Aorta (tissue), 5 donors: ENCODE results near the gene ACO1. TPM values are rescaled to one million over a fixed set of nuclear protein-coding genes. Genes with fewer than 3 reads are reported as not detected.

Source experiments
- ATAC-seq: fragments of 200-7000 bp; cut with Tn5 transposase; one replicate; pipeline ENCODE4 v1.9.1; 2022; ENCODE audit warnings: moderate library complexity; ENCODE audit not compliant: low FRiP score
- DNase-seq, 2 donors: peaks; one replicate each; pipeline ENCODE4 v3.0.0-alpha.2; 2020
- H3K27ac ChIP-seq, 2 donors: one replicate each; pipeline ENCODE4 v1.5.1; 2013; ENCODE audit warnings: low read length in 2 of 2, mild to moderate bottlenecking in 2 of 2, moderate library complexity in 2 of 2, control low read depth in 1 of 2, inconsistent platforms in 1 of 2, low read depth in 1 of 2
- H3K27me3 ChIP-seq, 2 donors: one replicate each; pipeline ENCODE4 v1.6.1; 2013; ENCODE audit warnings: control low read depth in 1 of 2, low read length in 1 of 2, mild to moderate bottlenecking in 1 of 2, moderate library complexity in 1 of 2; ENCODE audit not compliant: insufficient read depth in 2 of 2, control insufficient read depth in 1 of 2
- H3K36me3 ChIP-seq, 2 donors: one replicate each; pipeline ENCODE4 v1.6.1; 2013; ENCODE audit warnings: control low read depth in 1 of 2, low read length in 1 of 2, mild to moderate bottlenecking in 1 of 2; ENCODE audit not compliant: insufficient read depth in 2 of 2, control insufficient read depth in 1 of 2
- H3K4me1 ChIP-seq, 2 donors: one replicate each; pipeline ENCODE4 v1.6.1; 2013; ENCODE audit warnings: low read length in 2 of 2, control low read depth in 1 of 2, mild to moderate bottlenecking in 1 of 2, moderate library complexity in 1 of 2; ENCODE audit not compliant: insufficient read depth in 2 of 2, control insufficient read depth in 1 of 2
- H3K4me3 ChIP-seq, 2 donors: one replicate each; pipeline ENCODE4 v1.5.1; 2013; ENCODE audit warnings: low read length in 2 of 2, control low read depth in 1 of 2, mild to moderate bottlenecking in 1 of 2
- H3K9me3 ChIP-seq: one replicate; pipeline ENCODE4 v1.6.1; 2013; ENCODE audit warnings: mild to moderate bottlenecking, low read length; ENCODE audit not compliant: control insufficient read depth
- WGBS, 2 donors: extraction: QIAGEN DNeasy Blood & Tissue Kit; methylation state at CpG; one replicate each; pipeline ENCODE4 v1.1.7; 2013; 5-methylcytosine and 5-hydroxymethylcytosine counted together
- intact Hi-C, 2 donors: fragments of 100-400 bp; cut with DNase I; formaldehyde crosslinking; loops; one replicate each; pipeline versions ENCODE4 v1.14.2 to v1.15.0; 2022
- polyA plus RNA-seq, 2 donors: library from polyadenylated mRNA; stranded (reverse); fragments of 200-250 nt; gene quantifications; one replicate each; pipeline ENCODE4 v1.2.3, GENCODE V29; 2013
- total RNA-seq, 2 donors: library from RNA; stranded (reverse); fragmentation: NEBNext Ultra II Directional; extraction: Animal tissue kit (Norgen Biotek cat#: 25700); gene quantifications; one replicate each; pipeline ENCODE4 v1.2.1, GENCODE V29; 2021
- donor health status: healthy with polysubstance abuse.
- donor health status: Bipolar disorder and iron deficiency.
- donor health status: DM: no; HTN: no; CAD: no.
- donor health status: DM: no; HTN: no; CAD: no.
- donor health status: DM: yes; HTN: yes; CAD: no.

ACO1 gene
- total and polyA plus RNA-seq, 4 donors, result 11.0 to 30.5 (median 23.5) TPM

- Histone ChIP-seq H3K36me3 (no peaks in the 10 kb centered on the region), H3K4me3 (no peak overlapping the region), H3K27me3 (no peaks in the 10 kb centered on the region), H3K4me1 (no peaks in the 10 kb centered on the region), H3K9me3 (no peaks in the 10 kb centered on the region), H3K27ac (no peak overlapping the region)
- no peak for ATAC-seq
- intact Hi-C loops, result no loop called here
- no peak for DNase-seq
- 91 to 93% methylated on average over 6 of the region's 6 CpGs for WGBS, 2 donors
These were observed 4.9 kb downstream of the ACO1 start for GRCh38 chr9:32389365-32389764.

GRCh38 chr9:32393911-32394310 is 9.5 kb downstream of the ACO1 start:
- no peak overlapping the region for H3K4me3 ChIP-seq
- no peaks in the 10 kb centered on the region for H3K4me1 ChIP-seq
- DNase-seq, result no peak
- intact Hi-C loops, result no loop called here
- H3K36me3 ChIP-seq, result no peaks in the 10 kb centered on the region
- H3K9me3 ChIP-seq, result no peaks in the 10 kb centered on the region
- 95% methylated on average over 2 of the region's 2 CpGs for WGBS, 2 donors
- ATAC-seq, result no peak
- H3K27ac ChIP-seq, result no peak overlapping the region
- H3K27me3 ChIP-seq, result no peaks in the 10 kb centered on the region

- Histone ChIP-seq H3K9me3 (no peaks in the 10 kb centered on the region), H3K27me3 (no peaks in the 10 kb centered on the region), H3K4me3 (no peak overlapping the region), H3K4me1 (no peaks in the 10 kb centered on the region), H3K27ac (no peak overlapping the region), H3K36me3 (no peaks in the 10 kb centered on the region)
- ATAC-seq (no peak), DNase-seq (no peak)
- WGBS, 2 donors, result 91% methylated on average over 6 of the region's 6 CpGs
- intact Hi-C loops, result no loop called here
These were observed 10.1 kb downstream of the ACO1 start for GRCh38 chr9:32394381-32395049.

GRCh38 chr9:32395510-32396216 is 11.2 kb downstream of the ACO1 start:
- no peak overlapping the region for H3K4me3 ChIP-seq
- intact Hi-C loops, result no loop called here
- no peaks in the 10 kb centered on the region for H3K9me3 ChIP-seq
- DNase-seq (peak; percentile 59 to 75), ATAC-seq (peak; percentile 88)
- H3K36me3 ChIP-seq, result no peaks in the 10 kb centered on the region
- H3K27me3 ChIP-seq, result no peaks in the 10 kb centered on the region
- H3K4me1 ChIP-seq, result no peaks in the 10 kb centered on the region
- WGBS, 2 donors, result 41 to 45% methylated on average over 7 of the region's 7 CpGs
- H3K27ac ChIP-seq, result no peak overlapping the region

GRCh38 chr9:32398207-32398606 is 13.8 kb downstream of the ACO1 start:
- Histone ChIP-seq H3K4me1 (no peaks in the 10 kb centered on the region), H3K36me3 (no peaks in the 10 kb centered on the region), H3K4me3 (no peak overlapping the region), H3K27ac (no peak overlapping the region), H3K27me3 (no peaks in the 10 kb centered on the region), H3K9me3 (no peaks in the 10 kb centered on the region)
- intact Hi-C loops, result no loop called here
- DNase-seq (no peak), ATAC-seq (no peak)
- WGBS, 2 donors, result 90 to 92% methylated on average over 3 of the region's 3 CpGs

GRCh38 chr9:32399110-32399815 is 14.8 kb downstream of the ACO1 start:
- H3K36me3 ChIP-seq, result no peaks in the 10 kb centered on the region
- intact Hi-C loops, result no loop called here
- ATAC-seq, result no peak
- H3K27me3 ChIP-seq, result no peaks in the 10 kb centered on the region
- H3K9me3 ChIP-seq, result no peaks in the 10 kb centered on the region
- no peak overlapping the region for H3K27ac ChIP-seq
- H3K4me1 ChIP-seq, result no peaks in the 10 kb centered on the region
- no peak overlapping the region for H3K4me3 ChIP-seq
- WGBS, 2 donors, result 86 to 87% methylated on average over 5 of the region's 5 CpGs
- DNase-seq, result no peak

GRCh38 chr9:32401488-32401887 is 17.0 kb downstream of the ACO1 start:
- no peak for DNase-seq
- no peaks in the 10 kb centered on the region for H3K27me3 ChIP-seq
- no peaks in the 10 kb centered on the region for H3K36me3 ChIP-seq
- ATAC-seq, result no peak
- H3K4me3 ChIP-seq, result no peak overlapping the region
- H3K9me3 ChIP-seq, result no peaks in the 10 kb centered on the region
- WGBS, 2 donors, result 91 to 95% methylated on average over 1 of the region's 1 CpG
- H3K27ac ChIP-seq, result no peak overlapping the region
- H3K4me1 ChIP-seq, result no peaks in the 10 kb centered on the region
- intact Hi-C loops, result no loop called here

- WGBS, 2 donors, result 84 to 87% methylated on average over 3 of the region's 3 CpGs
- peaks cover 3 to 4% of the 10 kb centered on the region in 2 donors for H3K36me3 ChIP-seq
- H3K27ac ChIP-seq, result no peak overlapping the region
- intact Hi-C loops, result no loop called here
- no peaks in the 10 kb centered on the region for H3K9me3 ChIP-seq
- no peak overlapping the region for H3K4me3 ChIP-seq
- DNase-seq (no peak), ATAC-seq (no peak)
- no peaks in the 10 kb centered on the region for H3K27me3 ChIP-seq
- H3K4me1 ChIP-seq, result no peaks in the 10 kb centered on the region
These were observed 19.3 kb downstream of the ACO1 start for GRCh38 chr9:32403567-32404260.
